Ureter (tissue), 1 donor: ENCODE measurements around the gene NUDT7. TPM values are rescaled to one million over a fixed set of nuclear protein-coding genes. Genes with fewer than 3 reads are reported as not detected.

Experiments used
- DNase-seq: peaks from one replicate; pipeline ENCODE4 v3.0.0-alpha.2; 2020; ENCODE audit warnings: low spot score
- total RNA-seq: library from RNA; stranded (reverse); gene quantifications from one replicate; pipeline ENCODE4 v1.2.4, GENCODE V29; 2023
- donor health status: DM: yes; HTN: yes; CAD: no.

The NUDT7 gene
- total RNA-seq, 1 donor from 2014 or later, result 8.7 TPM

DNA sequence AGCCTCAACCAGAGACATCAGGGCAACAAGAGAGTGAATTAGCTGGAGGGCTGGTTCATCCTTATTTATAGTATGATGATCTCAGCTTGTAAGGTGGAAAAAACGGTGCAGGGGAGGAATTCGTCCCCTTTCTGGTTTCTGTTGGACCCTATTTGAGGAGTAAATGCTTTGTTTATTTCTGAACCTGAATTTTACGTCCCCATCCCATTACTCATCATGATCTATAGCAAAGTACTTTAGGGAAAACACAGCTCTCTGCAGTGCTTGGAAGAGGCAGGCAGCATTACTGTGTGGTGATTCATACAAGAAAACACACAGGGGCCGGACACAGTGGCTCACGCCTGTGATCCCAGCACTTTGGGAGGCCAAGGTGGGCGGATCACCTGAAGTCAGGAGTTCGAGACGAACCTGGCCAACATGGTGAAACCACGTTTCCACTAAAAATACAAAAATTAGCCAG lies 58.1 kb downstream of the NUDT7 start:
- no peak for DNase-seq

- no peak for DNase-seq
Observed at GRCh38 chr16:77781091-77781490, 58.8 kb downstream of the NUDT7 start.

- no peak for DNase-seq
Observed at GRCh38 chr16:77782694-77783093, 60.4 kb downstream of the NUDT7 start.

- no peak for DNase-seq
Observed at GRCh38 chr16:77784441-77785372, 62.4 kb downstream of the NUDT7 start.

- no peak for DNase-seq
Observed at GRCh38 chr16:77785373-77785764, 63.1 kb downstream of the NUDT7 start.

GRCh38 chr16:77786186-77786847 lies 64.0 kb downstream of the NUDT7 start:
- no peak for DNase-seq

DNA sequence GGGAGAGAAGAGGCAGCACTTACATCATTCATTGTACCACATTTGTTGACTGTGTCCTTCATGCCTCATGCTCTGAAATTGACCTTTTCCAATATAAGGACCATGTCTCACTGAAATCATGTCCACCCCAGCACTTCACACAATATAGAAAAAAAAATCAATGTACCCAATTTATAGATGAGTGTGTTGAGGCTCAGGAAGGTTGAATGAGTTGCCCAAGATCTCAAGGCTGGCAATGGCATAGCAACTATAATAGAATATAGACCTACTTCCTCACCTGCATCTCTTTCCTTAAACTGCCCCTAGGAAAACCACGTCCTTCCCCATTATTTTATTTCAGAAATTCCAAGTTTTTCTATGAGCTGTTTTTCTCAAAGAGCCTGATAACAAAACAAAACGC lies 65.1 kb downstream of the NUDT7 start:
- no peak for DNase-seq

- DNase-seq, result no peak
Observed at GRCh38 chr16:77788181-77789084, 66.1 kb downstream of the NUDT7 start, which contains the start of gene VAT1L. Gene VAT1L, plus strand, starts transcription at chr16:77788564. Its CDS starts 119 bp downstream, at chr16:77788683.

DNA sequence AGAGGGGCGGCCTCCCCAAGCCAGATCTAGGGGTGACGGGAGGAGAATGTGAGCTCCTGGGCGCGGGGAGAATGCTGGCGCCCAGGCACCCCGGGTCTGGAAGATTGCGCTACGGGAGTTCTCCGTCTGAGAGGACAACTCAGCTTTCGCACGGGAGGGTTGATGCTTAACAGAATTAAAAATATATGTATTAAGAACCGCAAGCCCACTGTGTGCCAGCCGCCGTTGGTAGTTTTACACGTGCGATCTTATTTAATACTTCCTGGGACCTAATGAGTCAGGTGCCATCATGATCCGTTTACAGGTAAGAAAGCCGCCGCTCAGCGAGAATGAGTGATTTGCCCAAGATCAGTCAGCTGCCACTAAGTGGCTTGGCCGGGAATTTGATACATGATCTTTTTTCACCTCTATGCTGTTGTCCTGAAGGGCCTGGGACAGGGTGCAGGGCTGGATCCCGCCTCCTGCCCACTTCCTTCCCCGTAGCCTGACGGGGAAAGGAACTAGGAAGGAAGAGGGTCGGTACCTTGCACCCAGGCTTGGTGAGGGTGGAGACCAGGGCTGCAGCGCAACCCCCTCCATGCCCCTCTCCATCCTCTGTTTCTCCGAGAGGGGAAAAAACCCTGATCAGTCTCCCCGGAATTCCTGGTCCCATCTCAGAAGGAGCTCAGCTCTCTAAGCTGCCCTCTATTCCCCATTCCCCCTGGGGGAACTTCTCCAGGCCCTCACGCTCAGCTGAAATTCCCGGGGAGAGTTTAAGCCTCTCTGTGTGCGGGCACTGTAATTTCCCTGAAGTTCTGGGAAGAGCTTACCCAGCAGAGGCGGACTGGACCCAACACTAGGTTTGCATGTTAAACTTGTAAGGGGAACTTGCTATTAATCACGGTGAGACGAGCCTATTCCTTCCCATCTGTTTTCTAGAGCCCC lies 67.0 kb downstream of the NUDT7 start:
- DNase-seq, result no peak

DNA sequence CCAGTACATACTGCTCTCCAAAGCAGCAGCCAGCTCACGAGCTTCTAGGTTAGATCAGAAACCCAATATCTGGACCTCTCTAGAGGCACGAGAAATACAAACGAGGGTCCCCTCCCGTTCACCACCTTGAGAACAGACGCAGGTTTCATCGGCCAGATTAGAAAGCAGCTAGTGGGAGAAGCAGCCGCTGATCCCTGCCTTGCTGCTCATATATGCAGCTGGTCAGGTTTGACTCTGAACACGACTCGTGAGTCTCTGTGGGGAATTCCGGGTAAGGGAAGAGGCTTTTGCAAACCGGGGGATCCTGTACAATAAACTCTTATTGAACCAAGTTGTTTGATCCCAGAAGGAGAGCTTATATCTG lies 67.7 kb downstream of the NUDT7 start:
- no peak for DNase-seq

GRCh38 chr16:77790912-77791311 lies 68.6 kb downstream of the NUDT7 start:
- DNase-seq, result no peak

Other genes with a start within 250 kb of the NUDT7 start
- gene VAT1L, start 66.0 kb downstream of the NUDT7 start, total RNA-seq, result 0.65 TPM